Measurements from ENCODE around the gene CEP128.
"Not testable (repeated sequence)": the region's sequence is repeated elsewhere in the genome, so short reads cannot be mapped to it uniquely, and the experiment has no call there.

CEP128 gene

GRCh38 chr14:80954687-80955299, 13.3 kb upstream of the CEP128 start:
- H3K27ac ChIP-seq = no peak overlapping the region
- DNase-seq (ENCODE audit: low read depth, low spot score) = no peak

- H3K27ac ChIP-seq; DNase-seq (ENCODE audit: low read depth, low spot score): not testable (repeated sequence)
Measured at GRCh38 chr14:80953211-80953610, 11.7 kb upstream of the CEP128 start.

GRCh38 chr14:80951491-80951890, 10.0 kb upstream of the CEP128 start:
- DNase-seq (ENCODE audit: low read depth, low spot score) = no peak

GRCh38 chr14:80948291-80948690, 6.8 kb upstream of the CEP128 start:
- DNase-seq (ENCODE audit: low read depth, low spot score) = no peak
- no peak overlapping the region for H3K27ac ChIP-seq

More at GRCh38 chr14:80951491-80951890, 10.0 kb upstream of the CEP128 start:
- H3K27ac ChIP-seq = no peak overlapping the region

- no peak for DNase-seq (ENCODE audit: low read depth, low spot score)
- H3K27ac ChIP-seq = peak overlapping the region; percentile 53
Measured at GRCh38 chr14:80946797-80947196, 5.3 kb upstream of the CEP128 start.

- H3K27ac ChIP-seq = peak overlapping the region; percentile 53
- DNase-seq (ENCODE audit: low read depth, low spot score) = peak; percentile 45
Measured at GRCh38 chr14:80946187-80946586, 4.6 kb upstream of the CEP128 start.

GRCh38 chr14:80944861-80945617, 3.5 kb upstream of the CEP128 start:
- H3K27ac ChIP-seq = peak overlapping the region; percentile 53
- DNase-seq (ENCODE audit: low read depth, low spot score) = no peak

- H3K27ac ChIP-seq = peak overlapping the region; percentile 43
Measured at GRCh38 chr14:80942191-80942600, 658 bp upstream of the CEP128 start.

GRCh38 chr14:80940146-80940545, 1.4 kb downstream of the CEP128 start:
- H3K27ac ChIP-seq = no peak overlapping the region
- DNase-seq (ENCODE audit: low read depth, low spot score) = no peak

More at GRCh38 chr14:80942191-80942600, 658 bp upstream of the CEP128 start:
- no peak for DNase-seq (ENCODE audit: low read depth, low spot score)

- no peak overlapping the region for H3K27ac ChIP-seq
- DNase-seq (ENCODE audit: low read depth, low spot score) = no peak
Measured at GRCh38 chr14:80933686-80934085, 7.9 kb downstream of the CEP128 start.

- DNase-seq (ENCODE audit: low read depth, low spot score) = no peak
- H3K27ac ChIP-seq = no peak overlapping the region
Measured at GRCh38 chr14:80933282-80933681, 8.3 kb downstream of the CEP128 start.

- peak overlapping the region; percentile 69 for H3K27ac ChIP-seq
- peak; percentile 82 for DNase-seq (ENCODE audit: low read depth, low spot score)
Measured at GRCh38 chr14:80930836-80931389, 10.6 kb downstream of the CEP128 start.

- H3K27ac ChIP-seq = peak overlapping the region; percentile 69
Measured at GRCh38 chr14:80930095-80930494, 11.4 kb downstream of the CEP128 start.

GRCh38 chr14:80927083-80927989, 14.2 kb downstream of the CEP128 start:
- DNase-seq (ENCODE audit: low read depth, low spot score) = no peak
- H3K27ac ChIP-seq = no peak overlapping the region

More at GRCh38 chr14:80930095-80930494, 11.4 kb downstream of the CEP128 start:
- DNase-seq (ENCODE audit: low read depth, low spot score) = no peak

GRCh38 chr14:80926397-80927082, 15.0 kb downstream of the CEP128 start:
- H3K27ac ChIP-seq = no peak overlapping the region
- no peak for DNase-seq (ENCODE audit: low read depth, low spot score)

GRCh38 chr14:80924365-80925103, 17.0 kb downstream of the CEP128 start:
- no peak for DNase-seq (ENCODE audit: low read depth, low spot score)
- H3K27ac ChIP-seq = peak overlapping the region; percentile 42

GRCh38 chr14:80923368-80923767, 18.2 kb downstream of the CEP128 start:
- no peak for DNase-seq (ENCODE audit: low read depth, low spot score)
- H3K27ac ChIP-seq = no peak overlapping the region

- no peak overlapping the region for H3K27ac ChIP-seq
Measured at GRCh38 chr14:80919622-80920021, 21.9 kb downstream of the CEP128 start.

GRCh38 chr14:80912013-80912412, 29.5 kb downstream of the CEP128 start:
- DNase-seq (ENCODE audit: low read depth, low spot score); H3K27ac ChIP-seq: not testable (repeated sequence)

More at GRCh38 chr14:80919622-80920021, 21.9 kb downstream of the CEP128 start:
- DNase-seq (ENCODE audit: low read depth, low spot score) = no peak
